NCI-H524 (cell line): ENCODE data around the gene FNDC3B.

Experiments used
- DNase-seq, 2 experiments: peaks; one replicate each; lab custom pipeline; 2025; lab: John Stamatoyannopoulos, UW

Gene FNDC3B

DNA sequence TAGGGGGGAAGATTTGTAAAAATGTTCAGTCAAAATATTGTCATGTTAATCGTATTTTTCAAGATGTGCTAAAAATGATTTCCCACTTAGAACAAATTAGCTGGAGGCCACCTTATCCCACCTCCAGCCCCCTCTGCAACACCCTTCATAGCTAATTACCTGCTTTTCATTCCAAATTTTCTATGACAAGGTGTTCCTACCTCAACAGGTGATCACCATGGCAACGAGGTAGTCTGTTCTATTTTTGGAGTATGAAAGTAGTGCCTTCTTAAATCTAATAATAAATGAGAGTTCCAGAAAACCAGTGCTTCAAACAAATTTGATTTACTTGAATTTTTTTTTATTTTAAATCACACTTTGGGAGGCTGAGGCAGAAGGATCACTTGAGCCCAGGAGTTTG is 149.8 kb downstream of the FNDC3B start:
- no peak for DNase-seq

DNA sequence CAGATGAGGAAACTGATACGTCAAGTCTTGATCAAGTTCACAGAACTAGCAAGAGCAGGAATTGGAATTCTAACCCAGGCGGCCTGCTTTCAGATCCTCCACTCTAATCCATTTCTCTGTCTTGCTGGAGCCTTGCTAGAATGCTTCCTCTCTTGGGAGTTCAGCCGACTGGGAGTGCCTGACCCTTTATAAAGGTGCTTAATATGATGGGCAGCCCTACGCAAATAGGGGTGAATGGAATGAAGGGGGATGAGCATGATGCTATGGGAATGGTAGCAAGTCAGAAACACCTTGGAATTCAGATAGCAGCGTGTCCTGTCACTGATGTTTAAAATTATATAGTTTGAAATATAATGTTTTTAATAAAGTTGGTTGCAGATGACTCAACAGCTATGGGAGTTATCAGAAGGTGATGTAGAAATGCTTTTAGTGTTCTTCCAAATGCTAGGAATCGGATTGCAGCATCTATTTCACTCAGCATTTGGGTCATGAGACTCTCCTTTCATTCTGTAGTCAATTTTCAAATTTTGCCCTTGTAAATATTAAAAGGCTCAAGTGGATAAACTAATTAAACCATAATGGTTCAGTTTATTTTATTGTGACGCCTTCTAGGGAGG is 150.7 kb downstream of the FNDC3B start:
- no peak for DNase-seq

DNA sequence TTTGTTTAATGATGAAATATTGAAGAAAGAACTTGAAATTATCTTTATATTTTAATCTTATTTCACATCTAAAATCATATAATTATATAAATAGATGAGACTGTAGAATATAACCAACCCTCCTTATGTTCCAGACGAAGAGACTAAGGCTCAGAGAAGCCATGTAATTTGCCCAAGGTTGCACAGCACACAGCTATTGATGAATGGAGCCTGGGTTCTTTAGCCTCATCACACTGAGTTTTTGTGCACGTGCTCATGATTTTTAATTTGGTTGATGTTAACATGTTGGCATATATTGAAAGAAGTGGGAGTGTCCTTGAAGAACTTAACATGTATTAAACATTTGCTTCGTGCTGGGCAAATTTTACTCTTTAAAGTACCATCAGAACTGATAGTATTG is 151.6 kb downstream of the FNDC3B start:
- DNase-seq = no peak

DNA sequence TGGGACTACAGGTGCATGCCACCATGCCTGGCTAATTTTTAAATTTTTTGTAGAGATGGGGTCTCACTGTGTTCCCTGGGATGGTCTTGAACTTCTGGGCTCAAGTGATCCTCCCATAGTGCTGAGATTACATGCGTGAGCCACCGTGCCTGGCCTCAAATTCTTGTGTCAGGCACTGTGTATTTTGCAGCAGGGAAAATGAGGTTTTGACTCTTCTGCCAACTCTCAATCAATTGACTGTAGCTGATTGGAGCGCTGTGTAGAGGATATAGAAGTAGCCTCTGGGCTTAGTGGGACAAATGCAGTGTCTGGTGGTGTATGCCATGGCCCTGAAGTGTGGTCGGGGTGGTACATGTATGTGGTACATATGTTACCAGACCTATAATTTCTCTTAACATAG is 152.3 kb downstream of the FNDC3B start:
- DNase-seq = no peak

DNA sequence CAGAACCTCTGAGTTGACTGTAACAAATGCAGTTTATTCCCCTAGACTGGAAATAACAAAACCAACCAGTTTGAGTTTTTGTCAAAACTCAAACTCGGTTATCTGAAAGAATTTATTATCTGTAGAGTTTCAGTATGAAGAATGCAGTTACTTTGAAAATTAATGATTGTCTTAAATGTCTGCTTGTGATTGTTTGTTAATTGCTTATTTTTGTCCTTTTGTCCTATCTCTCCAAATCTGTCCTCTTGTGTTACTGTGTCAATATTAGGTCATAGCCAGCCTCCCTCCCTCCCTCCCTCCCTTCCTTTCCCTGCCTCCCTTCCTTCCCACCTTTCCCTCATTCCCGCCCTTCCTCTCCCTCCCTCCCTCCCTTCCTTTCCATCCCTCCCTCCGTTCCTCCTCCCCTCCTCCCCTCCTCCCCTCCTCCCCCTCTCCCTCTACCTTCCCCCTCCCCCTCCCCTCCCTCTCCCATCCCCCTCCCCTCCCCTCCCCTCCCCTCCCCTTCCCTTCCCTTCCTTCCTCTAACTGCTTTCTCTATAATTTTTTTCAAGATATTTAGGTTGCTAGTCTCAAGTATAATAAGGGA is 153.5 kb downstream of the FNDC3B start:
- DNase-seq = no peak

DNA sequence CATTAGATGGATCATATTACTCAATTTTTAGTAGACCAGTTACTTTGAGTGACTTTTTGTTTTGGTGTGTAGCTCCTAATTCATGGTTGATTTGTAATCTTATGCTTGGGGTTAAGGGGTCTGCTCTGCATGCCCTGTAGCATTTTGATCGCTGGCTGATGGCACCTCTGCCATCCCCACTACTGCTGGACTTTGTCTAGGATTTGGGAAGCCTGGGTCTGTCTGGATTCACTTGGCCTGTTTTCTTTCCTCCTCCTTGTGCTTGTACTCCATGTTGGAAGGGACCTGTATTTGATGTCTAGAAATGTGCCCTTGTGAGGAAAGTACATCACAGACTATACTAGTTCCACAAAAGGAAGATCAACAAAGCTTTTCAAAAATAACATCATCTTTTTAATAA is 154.1 kb downstream of the FNDC3B start:
- no peak for DNase-seq

DNA sequence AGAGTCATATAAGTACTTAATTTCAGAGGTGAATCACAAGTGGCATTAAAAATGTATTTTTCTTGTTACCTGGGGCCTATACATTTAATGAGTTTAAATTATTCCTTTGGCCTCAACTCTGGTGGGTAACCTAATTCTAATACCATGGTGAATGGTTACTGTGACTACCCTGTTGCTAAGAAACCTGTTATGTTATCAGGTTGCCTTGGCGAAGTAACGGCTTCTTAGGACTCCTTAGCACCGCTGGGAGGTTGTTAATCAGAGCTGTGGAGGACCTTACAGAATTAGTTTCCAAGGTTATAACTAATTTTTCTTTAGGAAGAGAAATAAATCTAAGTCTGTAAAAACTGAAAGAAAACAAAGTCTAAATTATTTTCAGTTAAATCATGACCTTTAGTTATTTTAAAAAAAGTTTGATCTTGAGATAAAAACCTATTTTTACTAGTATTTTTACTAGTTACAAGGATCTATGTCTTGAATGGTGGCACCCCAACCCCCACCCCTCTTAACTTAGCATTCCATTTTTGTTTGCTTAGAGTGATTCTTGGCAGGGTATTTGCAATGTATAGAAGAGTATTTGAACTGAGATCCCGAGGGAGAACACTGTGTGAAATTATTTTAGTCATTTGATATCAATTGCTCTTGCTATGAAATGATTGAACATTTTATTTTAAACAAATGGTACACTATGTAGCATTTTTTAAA is 155.5 kb downstream of the FNDC3B start:
- peak; percentile 12 to 61 for DNase-seq

DNA sequence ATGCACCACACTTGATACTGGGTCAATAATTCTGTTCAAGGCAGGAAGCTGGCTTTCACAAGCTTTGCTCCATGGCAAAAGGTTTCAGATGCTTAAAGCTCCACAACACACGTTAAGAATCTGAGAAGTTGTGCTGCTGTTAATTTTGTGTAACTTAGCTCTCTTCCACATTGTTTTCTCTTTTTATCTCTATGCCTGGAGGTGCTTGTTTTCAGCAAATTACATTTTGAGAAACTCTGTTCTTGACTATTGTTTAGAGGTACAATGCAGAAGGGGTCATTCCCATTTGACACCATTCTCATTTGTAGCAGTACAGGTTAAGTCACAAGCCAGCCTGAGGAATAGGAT is 156.0 kb downstream of the FNDC3B start:
- no peak for DNase-seq

DNA sequence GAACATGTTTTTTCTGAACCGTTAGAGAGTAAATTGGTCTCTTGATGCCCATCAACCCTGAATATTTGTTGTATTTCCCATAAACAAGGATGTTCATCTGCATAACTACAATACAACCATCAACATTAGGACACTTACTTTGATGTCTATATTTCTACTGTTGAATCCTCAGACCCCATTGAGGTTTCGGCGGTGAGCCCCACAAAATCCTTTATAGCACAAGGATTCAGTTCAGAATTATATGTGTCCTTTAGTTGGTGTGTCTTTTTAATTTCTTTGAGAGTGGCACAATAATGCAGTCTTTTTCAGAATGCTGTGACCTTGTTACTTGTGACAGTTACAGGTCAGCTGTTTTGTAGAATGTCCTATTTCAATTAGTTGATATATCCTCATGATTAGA is 158.0 kb downstream of the FNDC3B start:
- no peak for DNase-seq

DNA sequence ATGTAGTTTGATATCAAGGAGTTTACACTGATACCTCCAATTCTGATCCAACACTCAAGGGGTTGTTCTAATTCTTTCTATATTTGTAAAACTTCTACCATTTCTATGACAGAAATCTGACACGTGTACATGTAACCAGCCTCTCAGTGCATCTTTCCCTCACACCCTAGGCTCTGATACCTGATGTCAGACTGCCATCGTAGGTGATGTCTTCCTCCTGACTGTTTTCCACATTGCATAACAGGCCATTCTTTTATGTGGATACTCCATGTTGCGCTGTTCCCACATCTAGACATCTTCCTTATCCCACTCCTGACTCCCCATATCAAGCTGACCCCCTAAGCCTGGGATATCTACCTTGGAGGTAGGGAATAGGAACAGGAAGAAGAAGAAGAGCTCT is 159.1 kb downstream of the FNDC3B start:
- DNase-seq = no peak

DNA sequence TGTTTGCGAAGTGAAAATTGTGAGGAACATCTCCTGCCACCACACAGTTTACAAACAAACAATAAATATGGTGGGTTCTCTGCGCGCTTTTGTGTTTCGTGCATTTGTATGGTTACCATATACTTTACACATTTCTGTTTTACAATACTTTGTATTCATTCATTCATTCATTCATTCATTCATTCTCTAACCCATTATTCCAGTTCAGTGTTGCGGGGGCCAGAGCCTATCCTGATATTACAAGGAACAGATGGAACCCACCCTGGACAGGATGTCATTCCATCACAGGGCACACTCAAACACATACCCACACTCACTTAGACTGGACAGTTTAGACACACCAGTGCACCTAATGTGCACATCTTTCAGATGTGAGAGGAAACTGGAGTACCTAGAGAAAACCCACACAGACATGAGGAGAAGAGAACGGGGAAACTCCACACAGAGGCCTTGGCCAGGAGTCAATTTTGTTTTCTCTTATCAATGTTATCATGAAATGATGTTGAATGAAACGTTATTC is 160.5 kb downstream of the FNDC3B start:
- no peak for DNase-seq

DNA sequence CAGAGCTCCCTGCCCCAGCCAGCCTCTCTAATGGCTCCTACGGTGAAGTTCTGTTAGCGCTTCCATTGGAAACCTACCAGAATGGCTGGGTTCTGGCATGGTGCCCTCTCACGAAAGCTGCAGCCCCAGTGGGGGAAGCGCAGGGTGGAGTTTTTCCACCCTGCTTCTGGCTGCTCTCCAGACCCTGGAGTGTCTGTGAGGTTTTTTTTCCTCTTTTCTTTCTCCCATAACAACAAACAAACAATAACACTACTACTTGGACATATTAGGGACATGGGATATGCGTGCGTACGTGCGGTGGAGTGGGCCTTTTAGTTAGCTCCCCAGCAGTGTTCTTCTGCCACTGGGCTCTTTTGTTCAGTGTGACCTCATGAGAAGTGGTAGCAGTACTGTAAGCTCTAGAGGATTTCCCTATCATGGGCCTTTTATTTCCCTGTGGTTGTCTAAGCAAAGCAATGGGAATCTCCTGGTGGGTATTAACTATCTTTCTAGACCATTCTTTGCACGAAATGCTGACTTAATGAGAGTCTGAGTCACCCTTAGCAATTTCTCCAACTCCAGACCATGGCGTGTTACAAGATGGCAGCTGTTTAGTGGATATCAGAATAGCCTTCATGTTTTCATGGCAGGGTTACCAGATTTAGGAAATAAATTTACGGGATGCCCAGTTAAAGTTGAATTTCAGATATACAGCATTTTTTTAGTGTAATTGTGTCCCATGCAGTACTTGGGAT is 161.9 kb downstream of the FNDC3B start:
- no peak for DNase-seq

DNA sequence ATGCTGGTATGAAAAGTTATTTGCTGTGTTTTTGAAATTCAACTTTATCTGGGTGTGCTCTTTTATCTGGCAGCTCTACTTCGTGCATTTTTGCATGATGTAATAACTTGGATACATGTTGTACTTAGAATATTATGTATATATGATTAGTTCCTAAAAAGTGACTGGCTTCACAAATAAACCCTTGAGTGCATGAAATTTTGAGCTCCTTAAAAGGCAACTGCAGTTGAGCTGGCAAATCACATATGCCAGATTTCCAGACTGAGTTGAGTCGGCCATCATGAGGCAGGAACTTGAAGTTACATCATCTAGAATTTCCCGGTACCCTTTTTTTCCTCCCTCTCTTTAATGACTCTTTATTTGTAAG is 162.5 kb downstream of the FNDC3B start:
- no peak for DNase-seq

DNA sequence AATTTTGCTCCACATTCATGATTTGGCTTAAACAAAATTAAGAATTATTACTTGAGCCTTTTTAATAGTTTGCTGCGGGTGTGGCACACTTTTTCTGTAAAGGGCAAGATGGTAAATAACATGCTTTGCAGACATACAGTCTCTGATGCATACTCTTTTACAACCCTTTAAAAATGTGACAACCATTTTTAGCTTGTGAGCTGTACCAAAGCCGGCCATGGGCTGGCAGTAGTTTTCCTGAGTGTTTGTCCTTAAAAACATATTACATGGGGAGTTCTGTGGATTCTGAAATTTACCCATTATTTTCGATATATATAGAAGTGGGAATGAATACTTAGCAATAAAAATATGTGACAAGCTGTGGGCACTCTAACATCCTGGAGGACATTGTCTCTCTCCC is 163.4 kb downstream of the FNDC3B start:
- DNase-seq = no peak

DNA sequence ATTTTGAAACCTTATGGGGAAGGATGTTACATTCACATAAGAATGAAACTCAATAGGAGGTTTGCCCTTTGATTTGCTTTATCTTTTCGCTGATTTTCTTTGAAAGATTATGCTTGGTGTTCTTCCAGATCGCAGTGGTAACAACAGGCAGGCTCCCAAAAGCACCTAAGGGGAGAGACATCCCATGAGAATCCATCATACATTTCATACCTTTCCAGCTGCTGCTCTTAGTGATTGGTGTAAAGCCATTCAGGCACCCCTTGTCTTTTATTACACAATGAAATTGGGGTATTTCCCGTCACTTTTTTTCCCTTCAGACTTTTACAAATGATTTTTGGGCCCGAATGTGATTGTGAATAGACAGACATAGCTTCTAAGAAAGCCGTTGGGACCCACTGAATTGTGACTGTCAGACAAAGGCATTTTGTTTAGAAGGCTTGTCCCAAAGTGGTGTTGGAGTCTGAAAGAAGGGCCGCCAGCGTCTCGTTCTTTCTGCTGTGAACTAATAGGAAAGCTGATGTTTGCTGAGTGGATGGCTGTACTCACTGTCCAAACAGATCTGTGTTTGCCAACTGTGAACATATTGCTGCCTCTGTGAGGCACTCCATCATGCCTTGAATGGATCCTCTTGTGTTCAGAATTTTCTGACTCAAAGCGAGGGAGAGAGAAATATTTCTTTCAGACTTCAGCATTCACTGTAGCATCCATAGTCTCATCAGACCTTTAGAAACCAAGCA is 164.3 kb downstream of the FNDC3B start:
- no peak for DNase-seq

DNA sequence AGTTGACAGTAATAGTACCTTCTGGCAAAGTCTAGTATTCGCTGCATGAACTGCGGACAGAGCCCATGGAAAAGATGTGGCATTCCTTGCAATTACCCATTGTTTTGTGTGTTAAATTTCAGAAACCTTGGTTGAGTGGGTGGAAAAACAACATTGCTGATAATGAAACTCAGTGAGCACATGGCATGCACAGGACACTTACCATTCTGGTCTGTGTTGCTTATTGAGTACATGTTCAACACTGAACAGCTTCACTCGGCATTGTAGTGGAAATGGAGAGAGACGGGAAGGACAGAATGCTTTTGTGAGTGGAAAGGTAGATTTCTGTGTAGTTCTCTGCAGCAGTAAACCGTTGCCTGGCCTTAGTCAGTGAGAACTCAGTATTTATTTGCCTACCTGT is 165.3 kb downstream of the FNDC3B start:
- DNase-seq = no peak

DNA sequence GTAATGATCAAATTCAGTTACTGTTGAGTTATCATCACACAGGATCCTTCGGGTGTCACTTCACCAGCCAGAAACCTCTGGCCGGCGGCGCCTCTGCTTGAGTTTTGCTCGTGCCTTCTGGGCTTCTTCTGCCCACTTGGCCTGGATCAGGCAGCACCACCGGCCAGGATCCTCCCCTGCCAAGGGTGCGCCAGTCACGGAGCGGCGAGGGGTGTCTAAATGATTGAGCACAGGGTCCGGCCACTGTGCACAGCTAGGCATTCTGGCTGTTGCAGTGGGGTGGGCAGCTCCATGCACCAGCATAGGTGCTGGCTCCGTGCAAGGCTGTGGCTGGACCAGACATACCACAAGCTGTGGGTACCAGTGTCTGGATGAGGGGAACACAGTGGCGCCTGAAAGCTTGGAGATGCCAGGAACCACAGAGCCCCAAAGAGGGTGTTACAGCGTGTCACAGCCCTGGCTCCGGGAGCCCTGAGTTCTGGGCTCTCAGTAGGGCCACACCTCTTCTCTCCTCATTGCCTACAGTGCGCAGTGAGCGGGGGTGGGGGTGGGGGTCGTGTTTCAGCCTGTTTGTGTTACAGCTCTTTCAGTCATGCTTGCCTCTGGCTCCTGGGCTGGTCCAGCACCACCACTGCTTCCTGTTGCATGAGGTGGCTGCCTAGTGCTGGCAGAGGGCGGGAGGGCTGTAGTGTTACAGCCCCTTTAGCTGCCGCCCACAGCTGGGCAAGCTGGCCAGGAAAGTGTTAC is 169.4 kb downstream of the FNDC3B start:
- DNase-seq = no peak

DNA sequence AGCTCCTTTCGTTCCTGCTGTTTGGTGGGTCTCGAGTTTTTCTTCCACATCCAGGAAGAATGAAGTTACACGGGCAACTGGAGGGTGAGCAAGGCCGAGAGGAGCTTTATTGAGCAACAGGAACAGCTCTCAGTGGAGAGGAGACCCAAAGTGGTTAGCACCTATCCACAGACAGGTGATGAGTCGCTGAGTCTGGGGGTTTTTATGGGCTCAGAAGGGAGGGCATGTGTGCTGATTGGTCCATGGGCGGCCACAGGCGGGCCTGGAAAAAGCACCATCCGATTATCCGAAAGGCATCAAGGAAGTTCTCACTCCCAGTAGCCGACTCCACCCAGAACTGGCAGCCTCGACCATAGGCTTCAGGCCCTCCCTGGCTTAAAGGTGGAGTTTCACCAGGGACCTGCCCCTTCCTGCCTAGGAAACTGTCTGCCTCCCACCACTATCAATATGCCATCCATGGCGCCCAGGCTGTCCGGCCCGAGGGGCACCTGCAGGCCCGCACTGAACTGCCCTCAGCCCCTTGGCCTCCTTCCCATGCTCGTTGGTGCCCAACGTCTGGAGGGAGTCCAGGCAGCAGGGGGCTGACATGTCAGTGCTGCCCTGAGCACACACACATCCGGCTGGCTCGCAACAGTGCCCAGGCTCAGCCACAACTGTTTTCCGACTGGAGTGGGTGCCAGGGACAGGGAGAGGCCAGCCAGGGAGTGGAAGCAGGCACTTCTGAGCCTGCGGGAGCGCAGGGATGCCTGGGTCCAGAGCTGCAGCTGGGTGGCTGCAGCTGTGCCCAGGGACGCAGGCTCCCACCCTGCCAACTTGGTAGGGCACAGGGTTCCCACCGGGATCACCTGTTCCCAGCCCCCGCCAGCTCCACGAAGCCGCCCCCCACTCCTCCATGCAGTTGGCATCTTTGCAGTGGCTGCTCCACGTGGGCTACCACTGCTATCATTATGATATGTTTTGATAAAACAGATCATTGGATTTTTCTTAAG is 170.2 kb downstream of the FNDC3B start:
- DNase-seq = no peak

DNA sequence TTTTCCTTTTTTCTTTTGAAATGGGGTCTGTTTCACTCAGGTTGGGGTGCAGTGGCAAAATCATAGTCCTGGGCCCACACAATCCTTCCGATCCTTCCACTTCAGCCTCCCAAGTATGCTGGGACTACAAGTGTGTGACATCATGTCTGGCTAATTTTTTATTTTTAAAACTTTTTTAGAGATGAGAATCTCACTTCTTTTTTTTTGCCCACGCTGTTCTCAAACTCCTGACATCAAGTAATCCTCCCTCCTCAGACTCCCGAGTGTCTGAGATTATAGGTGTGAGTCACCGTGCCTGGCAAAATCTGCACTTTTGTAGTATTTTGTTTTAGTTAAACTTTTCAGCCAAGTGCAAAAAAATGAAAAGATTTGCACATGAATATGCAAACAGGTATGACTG is 171.0 kb downstream of the FNDC3B start:
- no peak for DNase-seq

DNA sequence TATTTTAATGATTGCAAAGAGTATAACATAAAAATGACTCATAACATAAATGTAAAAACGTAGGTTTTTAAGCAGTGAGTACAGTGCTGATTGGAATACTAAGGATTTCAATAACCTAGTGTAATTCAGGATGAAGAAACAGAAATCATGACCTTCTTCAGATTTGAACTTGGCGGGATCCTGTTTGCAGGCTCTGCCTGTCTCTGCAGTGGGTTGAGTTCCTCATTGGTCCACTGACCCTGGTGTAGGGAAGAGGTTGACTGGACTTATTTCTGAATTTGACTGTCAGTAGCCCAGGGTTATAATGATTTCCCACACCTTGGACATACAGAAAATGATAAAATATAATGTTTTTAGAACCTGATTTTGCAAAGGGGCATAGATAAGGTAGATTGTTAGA is 171.7 kb downstream of the FNDC3B start:
- no peak for DNase-seq
